GM15510 (cell line): ENCODE data around the gene ST6GALNAC3.

Experiments used
- POLR2A ChIP-seq: IDR thresholded peaks from 3 replicates; pipeline ENCODE4 v1.6.1; 2011; ENCODE audit warnings: borderline replicate concordance; ENCODE audit not compliant: insufficient read length; ENCODE audit errors: extremely low read depth

ST6GALNAC3 gene

DNA sequence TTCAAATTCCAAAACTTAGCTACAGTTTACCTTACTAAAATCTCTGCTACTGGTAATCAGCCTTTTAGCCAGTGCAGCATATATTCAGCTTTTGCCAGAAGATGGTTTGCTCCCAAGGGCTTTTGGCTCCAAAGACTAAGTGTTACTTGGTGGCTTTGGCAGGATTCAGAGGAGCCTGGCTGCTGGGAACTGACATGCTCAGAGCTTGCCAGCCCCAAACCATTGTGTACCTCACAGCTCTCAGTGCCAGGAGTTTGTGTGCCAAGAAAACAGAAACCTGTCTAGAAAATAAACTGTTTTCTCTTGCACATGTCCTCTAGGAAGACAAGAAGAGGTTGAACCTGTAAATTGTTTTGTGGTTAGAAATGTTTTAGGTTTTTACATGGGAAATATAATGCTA, 315.9 kb downstream of the ST6GALNAC3 start:
- no peak for TF ChIP-seq POLR2A

DNA sequence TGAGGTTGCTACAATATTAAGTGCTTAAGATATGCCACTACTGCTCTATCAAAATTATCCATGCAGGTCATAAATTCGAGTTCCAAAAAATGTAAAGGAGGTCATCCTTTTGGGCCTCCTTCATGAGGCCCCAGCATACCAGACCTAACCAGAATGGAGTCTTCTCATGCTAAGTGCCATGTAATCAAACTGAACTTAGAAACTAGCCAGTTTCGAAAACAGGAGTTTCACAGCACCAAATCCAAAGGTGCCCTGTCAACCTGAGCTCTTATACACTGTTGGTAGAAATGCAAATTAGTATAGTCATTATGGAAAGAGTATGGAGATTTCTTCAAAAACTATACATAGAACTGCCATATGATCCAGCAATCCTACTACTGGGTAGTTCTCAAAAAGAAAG, 320.5 kb downstream of the ST6GALNAC3 start:
- no peak for TF ChIP-seq POLR2A

DNA sequence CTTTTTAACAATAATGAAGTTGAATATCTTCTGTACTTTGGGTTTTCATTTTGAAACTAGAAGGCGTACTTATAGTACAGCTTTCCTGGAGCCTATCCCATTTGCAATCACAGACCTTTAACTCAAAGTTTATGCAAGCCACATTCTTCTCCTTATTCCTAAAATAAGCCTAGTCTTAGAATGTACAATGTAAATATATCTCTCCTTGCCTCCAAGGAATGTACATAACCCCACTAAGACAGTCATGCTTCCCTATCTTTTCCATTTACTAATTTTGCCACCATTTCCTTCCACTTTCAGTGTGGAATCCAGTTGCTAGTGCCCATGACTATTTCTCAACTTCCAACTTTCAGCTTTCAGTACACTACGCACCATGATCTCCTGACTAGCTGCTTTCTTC, 327.6 kb downstream of the ST6GALNAC3 start:
- TF ChIP-seq POLR2A: no peak

DNA sequence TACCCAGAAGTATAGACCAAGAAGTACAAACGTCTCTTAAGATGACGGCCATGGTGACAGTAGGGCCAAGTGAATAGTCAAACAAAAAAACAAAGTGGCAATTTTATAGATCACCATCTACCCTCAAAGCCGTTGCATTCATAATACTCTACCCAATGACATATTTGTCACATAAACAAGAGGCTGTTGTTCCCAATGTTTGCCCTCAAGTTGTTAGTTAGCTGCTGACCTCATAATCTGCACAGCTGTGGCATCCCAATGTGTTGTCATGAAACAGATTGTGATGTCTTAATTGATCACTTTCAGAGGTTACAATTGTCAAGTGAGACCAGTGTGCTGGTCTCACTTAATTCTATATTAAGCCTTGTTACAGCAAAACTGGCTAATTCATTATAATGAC, 333.8 kb downstream of the ST6GALNAC3 start:
- TF ChIP-seq POLR2A: no peak

DNA sequence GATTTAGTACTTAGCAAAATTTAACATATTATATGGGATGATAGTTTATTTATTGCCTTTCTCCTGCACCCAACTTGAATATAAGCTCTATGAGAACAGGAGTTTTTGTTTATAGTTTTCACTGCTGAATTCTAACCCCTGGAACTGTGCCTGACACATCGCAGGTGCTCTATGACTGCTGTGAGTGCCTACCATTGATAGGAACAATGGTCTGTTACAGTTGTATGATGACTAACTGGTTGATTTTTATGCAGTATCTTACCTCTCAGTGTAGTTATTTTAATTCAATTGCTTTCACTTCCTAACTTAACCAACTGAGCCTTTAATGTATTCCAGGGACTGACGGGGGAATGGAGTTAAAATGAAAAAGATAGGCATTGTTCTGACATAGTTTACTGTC, 336.0 kb downstream of the ST6GALNAC3 start:
- TF ChIP-seq POLR2A: no peak

DNA sequence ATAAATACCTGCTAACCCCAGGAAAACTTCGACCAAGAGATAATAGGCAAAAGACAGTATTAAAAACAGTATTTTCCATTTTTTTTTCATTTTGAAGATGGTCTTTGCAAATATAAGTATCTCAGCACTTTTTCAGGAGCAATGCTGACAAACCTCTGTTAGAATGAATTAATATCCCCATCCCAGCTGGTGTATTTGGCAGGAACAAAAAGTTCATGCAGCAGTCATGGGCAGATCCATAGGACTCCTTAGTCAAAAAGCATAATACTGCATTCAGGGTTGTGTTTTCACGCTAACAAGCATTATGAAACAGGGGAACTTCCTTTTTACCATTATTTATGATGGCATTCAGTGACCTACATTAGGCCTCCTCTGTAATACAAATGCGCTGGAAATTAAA, 344.0 kb downstream of the ST6GALNAC3 start:
- no peak for TF ChIP-seq POLR2A

DNA sequence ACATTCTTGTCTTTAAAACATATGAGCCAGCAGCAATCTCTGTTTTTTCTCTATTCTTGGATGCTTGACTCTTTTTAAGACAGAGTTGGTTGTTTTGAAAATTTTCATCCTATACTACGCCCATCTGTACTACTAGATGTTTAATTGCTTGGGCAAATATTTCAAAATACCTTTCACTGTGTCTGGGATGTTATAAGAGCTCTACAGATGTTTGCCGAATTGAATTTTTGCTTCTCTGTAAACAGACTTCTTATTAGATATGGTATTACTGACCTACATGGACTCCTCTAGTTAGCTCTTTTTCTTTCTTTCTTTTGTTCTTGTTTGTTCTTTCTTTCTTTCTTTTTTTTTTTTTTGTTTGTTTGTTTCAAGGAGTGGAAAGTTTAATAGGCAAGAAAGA, 345.1 kb downstream of the ST6GALNAC3 start:
- TF ChIP-seq POLR2A: no peak

DNA sequence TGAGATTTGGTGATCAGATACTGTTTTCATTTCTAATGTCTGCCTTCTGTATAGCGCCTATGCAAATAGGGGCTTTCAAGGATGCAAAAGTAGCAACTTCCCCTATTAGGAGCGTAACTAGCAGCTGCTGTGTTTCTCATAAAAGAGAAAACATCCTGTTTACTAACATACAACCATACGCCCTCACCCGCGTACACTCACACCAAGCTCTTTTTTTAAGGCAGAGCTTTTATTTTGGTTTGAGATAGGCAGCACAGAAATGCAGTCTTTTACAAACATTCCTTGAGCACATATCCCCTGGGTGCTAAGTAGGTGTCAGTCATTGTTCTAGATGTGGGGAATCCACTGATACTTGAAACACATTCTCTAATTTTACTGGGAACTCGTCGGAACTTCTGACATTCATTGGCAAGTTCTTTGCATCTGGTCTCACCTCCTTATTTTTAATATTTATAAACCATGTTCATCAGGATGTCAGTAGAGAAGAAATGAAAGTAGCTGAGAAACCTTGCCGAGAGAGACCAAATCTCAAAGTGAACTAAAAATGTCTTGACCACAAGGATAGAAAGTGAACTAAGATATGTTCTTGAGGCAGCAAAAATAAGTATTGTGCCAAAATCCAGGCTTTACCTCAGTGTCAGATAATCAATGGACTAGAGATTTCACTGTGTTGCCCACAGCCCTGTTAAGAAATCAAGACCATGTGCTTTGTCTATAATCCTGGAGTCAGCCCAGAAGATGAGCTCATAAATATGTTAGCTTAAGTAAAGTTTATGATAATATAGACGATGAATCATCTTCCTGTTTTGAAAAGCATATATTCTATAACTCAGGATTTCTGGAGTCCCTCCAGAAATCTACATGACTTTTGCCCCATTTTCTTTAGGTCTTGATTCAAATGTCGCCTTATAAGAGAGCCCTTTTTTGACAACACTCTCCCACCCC, 350.9 kb downstream of the ST6GALNAC3 start:
- no peak for TF ChIP-seq POLR2A

DNA sequence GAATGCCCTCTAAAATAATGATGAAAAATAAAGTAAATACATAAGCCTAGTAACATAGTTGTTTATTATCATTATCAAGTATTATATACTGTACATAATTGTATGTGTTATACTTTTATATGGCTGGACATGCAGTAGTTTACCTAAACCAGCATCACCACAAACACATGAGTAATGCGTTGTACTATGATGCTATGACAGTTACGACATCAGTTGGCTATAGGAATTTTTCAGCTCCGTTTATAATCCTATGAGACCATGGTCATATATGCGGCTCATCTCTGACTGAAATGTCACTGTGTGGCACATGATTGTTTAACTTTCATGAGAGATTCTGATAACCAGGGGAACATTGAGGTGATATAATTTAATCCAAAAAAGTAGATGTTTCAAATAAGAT, 352.1 kb downstream of the ST6GALNAC3 start:
- no peak for TF ChIP-seq POLR2A

DNA sequence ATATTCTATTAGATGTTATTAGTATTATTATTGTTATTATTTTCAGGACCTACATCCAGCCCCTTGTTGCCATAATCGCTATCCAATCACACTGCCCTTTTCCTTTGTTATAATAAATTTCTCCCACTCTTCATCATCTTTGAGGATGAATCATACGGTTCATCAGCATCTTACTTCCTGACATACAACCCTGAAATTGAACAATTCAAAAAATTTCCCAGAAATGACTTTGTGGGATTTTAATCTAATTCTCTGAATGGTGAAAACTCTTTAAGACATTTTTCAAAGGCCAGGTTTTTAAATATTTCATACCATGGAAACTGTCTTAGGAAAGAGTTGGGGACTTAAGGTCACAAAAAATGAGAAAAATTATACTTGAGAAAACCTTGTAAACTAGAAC, 353.5 kb downstream of the ST6GALNAC3 start:
- no peak for TF ChIP-seq POLR2A

DNA sequence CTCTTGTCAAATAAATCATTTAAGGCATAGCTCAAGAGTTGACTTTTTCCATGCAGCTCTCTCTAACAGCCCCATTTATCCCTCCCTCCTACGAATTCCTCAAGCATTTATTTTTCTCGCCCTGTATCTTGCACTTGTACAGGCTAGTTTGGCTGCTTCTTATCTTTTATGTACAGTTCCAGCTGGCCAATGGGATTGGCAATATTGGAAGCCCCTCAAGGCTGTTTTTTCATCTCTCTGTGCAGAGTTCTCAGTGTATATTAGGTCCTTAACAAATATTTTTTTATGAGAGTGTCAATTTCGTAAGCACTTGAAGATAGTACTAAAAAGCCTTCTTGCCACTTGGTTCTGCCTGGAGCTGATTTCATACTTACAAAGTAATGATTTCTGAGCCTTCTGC, 356.0 kb downstream of the ST6GALNAC3 start:
- TF ChIP-seq POLR2A: no peak

DNA sequence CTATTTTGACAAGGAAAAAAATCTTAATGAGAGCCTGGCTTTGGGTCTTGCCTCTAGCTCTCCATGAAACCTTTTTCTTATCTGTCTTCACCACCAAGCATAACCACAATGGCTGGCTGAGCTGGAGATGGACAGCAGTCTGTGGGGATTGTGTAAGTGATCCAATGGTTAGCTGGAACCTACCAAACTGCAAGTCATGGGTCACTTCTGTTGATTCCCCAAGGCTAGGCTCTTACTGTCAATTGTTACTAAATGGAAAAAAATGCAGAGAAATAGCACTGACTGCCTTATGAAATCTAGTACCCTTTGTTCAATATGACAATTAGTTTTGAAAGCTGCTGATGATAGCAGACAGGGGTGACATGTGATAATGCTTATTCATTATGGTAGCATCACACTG, 359.0 kb downstream of the ST6GALNAC3 start:
- TF ChIP-seq POLR2A: no peak

DNA sequence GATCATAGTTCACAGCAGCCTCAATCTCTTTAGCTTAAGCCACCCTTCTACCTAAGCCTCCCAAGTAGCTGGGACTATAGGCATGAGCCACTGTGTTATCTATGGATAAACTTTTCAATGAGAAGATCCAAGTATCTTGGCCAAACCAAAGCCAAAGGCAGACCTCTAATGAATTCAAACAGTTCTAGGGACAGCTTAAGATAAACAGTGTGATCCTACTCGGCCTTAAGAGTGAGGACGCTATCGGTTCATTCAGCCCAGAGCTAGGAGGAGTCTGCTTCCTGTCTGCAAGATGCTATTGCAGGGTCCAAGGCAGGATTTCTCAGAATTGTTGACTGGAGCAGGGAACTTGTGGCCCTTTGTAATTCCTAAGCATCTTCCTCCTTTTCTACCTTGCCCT, 368.7 kb downstream of the ST6GALNAC3 start:
- TF ChIP-seq POLR2A: no peak

DNA sequence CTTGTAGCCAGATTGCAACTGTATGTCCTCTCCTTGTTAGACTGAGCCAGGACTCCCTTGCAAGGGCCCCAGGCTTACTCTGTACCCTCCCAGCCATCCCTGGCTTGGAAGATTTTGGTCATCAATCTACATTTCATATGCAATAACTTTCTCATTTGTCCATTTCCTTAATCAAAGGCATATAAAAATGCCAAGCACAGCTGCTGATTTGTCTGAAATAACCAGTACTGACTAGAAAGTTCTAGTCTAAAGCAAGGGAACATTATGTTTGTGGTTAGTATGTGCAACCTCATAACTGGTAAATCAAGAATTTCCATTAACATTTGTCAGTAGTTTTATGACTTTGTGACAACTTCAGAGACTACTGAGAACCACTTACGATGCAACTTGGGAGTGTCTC, 370.2 kb downstream of the ST6GALNAC3 start:
- no peak for TF ChIP-seq POLR2A

DNA sequence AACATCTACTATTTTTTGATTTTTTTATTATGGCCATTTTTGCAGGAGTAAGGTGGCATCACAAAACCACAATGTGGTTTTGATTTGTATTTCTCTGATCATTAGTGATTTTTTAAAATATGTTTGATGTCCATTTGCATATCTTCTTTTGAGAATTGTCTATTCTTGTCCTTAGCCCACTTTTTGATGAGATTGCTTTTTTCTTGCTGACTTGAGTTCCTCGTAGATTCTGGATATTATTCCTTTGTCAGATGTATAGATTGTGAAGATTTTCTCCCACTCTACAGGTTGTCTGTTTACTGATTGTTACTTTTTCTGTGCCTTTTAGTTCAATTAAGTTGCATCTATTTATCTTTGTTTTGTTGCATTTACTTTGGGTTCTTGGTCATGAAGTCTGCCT, 375.7 kb downstream of the ST6GALNAC3 start:
- TF ChIP-seq POLR2A: no peak

DNA sequence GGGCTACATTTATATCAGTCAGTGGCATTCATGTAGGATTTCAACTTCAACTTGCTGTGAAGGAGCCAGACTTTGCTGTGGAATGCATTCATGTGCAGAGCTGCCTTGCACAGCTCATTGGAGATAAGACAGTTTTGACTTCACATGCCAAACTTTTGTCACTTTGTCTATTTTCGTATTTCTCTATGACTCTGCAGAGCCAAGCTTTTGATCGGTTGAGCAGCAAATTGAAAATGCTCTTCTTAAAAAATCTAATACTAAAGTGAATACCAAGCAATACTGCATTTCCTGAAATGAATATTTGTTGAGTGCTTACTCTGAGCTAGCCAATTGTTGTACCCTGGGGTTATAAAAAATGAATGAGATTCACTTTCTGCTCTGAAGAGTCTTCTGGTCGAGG, 388.7 kb downstream of the ST6GALNAC3 start:
- TF ChIP-seq POLR2A: no peak
